ENCODE results near the gene ARHGEF40.

DNA sequence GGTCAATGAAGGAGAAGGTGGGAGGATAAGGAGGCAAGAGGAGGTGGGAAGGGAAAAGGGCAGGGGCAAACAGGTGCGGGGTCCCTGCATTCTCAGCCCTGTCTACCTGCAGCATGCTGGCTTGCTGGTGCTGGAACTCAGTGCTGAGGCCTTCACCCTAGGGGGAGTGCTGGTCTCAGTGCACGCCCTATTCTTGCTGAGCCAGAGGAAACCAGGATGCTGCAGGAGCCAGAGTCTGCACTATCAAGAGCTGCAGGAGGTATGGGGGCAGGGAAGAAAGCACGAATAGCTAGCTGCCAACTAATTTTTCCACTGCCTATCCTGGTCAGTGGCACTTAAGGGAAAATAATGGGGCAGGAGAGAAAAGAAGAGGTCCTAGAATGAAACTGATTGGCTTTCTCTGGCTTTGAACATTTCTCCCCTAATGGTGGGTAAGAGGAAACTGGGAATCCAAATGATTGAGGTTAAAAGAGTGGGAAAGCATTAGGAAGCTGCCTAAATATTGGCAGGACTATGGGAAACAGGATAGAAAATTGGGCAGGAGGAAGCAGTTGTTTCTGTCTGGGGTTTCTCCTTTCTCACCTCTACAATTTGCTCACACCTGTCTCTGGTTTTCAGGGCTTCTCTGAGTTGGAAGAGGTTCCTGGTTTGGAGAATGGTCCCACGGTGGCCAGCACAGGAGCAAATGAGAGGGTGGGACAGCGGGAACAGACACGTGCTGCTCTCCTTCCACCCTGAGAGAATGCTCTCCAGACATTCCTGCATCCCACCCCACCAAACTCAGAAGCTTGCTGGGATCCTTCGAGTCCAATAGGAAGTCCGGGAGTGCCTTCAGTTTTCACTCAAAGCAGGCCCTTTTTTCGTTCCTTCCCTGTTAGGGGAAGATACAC is 32.7 kb downstream of the ARHGEF40 start:
- no peak for TF ChIP-seq CREB1 (IDR thresholded peaks at IDR 0.05; ENCODE audit: low read depth)
- TF ChIP-seq, protein P1, sequence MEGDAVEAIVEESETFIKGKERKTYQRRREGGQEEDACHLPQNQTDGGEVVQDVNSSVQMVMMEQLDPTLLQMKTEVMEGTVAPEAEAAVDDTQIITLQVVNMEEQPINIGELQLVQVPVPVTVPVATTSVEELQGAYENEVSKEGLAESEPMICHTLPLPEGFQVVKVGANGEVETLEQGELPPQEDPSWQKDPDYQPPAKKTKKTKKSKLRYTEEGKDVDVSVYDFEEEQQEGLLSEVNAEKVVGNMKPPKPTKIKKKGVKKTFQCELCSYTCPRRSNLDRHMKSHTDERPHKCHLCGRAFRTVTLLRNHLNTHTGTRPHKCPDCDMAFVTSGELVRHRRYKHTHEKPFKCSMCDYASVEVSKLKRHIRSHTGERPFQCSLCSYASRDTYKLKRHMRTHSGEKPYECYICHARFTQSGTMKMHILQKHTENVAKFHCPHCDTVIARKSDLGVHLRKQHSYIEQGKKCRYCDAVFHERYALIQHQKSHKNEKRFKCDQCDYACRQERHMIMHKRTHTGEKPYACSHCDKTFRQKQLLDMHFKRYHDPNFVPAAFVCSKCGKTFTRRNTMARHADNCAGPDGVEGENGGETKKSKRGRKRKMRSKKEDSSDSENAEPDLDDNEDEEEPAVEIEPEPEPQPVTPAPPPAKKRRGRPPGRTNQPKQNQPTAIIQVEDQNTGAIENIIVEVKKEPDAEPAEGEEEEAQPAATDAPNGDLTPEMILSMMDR (IDR thresholded peaks at IDR 0.05 in 2 of 3, conservative IDR thresholded peaks at IDR 0.05 in 1 of 3; ENCODE audit: control insufficient read depth in 2 of 3, extremely low read depth in 1 of 3, insufficient read depth in 1 of 3, low read depth in 3 of 3, low read length in 3 of 3) = no peak
- TF ChIP-seq NRF1 (conservative IDR thresholded peaks at IDR 0.05; ENCODE audit: low read depth, low read length) = no peak
- TF ChIP-seq FOXM1 (IDR thresholded peaks at IDR 0.05; ENCODE audit: low read depth, low read length) = no peak
- TF ChIP-seq, protein P2, sequence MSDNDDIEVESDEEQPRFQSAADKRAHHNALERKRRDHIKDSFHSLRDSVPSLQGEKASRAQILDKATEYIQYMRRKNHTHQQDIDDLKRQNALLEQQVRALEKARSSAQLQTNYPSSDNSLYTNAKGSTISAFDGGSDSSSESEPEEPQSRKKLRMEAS (IDR thresholded peaks at IDR 0.05; ENCODE audit: low read depth, low read length) = no peak
- no peak for TF ChIP-seq TAF1 (IDR thresholded peaks at IDR 0.05; ENCODE audit: borderline replicate concordance, low read depth, low read length)
- TF ChIP-seq TARDBP (IDR thresholded peaks at IDR 0.05; ENCODE audit: borderline replicate concordance) = no peak
- TF ChIP-seq, protein P3, sequence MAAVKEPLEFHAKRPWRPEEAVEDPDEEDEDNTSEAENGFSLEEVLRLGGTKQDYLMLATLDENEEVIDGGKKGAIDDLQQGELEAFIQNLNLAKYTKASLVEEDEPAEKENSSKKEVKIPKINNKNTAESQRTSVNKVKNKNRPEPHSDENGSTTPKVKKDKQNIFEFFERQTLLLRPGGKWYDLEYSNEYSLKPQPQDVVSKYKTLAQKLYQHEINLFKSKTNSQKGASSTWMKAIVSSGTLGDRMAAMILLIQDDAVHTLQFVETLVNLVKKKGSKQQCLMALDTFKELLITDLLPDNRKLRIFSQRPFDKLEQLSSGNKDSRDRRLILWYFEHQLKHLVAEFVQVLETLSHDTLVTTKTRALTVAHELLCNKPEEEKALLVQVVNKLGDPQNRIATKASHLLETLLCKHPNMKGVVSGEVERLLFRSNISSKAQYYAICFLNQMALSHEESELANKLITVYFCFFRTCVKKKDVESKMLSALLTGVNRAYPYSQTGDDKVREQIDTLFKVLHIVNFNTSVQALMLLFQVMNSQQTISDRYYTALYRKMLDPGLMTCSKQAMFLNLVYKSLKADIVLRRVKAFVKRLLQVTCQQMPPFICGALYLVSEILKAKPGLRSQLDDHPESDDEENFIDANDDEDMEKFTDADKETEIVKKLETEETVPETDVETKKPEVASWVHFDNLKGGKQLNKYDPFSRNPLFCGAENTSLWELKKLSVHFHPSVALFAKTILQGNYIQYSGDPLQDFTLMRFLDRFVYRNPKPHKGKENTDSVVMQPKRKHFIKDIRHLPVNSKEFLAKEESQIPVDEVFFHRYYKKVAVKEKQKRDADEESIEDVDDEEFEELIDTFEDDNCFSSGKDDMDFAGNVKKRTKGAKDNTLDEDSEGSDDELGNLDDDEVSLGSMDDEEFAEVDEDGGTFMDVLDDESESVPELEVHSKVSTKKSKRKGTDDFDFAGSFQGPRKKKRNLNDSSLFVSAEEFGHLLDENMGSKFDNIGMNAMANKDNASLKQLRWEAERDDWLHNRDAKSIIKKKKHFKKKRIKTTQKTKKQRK (IDR thresholded peaks at IDR 0.05; ENCODE audit: low read depth, low read length) = no peak
- no peak for TF ChIP-seq HDAC2 (IDR thresholded peaks at IDR 0.05)
- TF ChIP-seq, protein P4, sequence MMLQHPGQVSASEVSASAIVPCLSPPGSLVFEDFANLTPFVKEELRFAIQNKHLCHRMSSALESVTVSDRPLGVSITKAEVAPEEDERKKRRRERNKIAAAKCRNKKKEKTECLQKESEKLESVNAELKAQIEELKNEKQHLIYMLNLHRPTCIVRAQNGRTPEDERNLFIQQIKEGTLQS (IDR thresholded peaks at IDR 0.05; ENCODE audit: borderline replicate concordance, extremely low read depth, low read depth, low read length) = no peak

Measured in GM12878 (cell line).